GM23248 (cell line): ENCODE data around the gene HOMER2. TPM values are rescaled to one million over a fixed set of nuclear protein-coding genes. Genes with fewer than 3 reads are reported as not detected.
A peak's percentile ranks its signal among the peaks of the same experiment; 100 is the strongest.
"Not testable (repeated sequence)": the region's sequence is repeated elsewhere in the genome, so short reads cannot be mapped to it uniquely, and the experiment has no call there.

ENCODE experiments used
- DNase-seq: peaks from one replicate; pipeline ENCODE4 v3.0.0-alpha.2; 2015
- H2AFZ ChIP-seq: fragments of 200-600 bp; sonication (generic); 2 replicates; pipeline ENCODE4 v1.6.1; 2016; ENCODE audit warnings: antibody characterized with exemption
- H3F3A ChIP-seq: fragments of 200-600 bp; sonication (generic); 2 replicates; pipeline ENCODE4 v1.6.1; 2016; ENCODE audit warnings: mild to moderate bottlenecking, antibody characterized with exemption, mixed run types; ENCODE audit not compliant: insufficient read depth
- H3K27ac ChIP-seq: fragments of 200-600 bp; sonication (generic); 2 replicates; pipeline ENCODE4 v1.5.1; 2016; ENCODE audit warnings: mild to moderate bottlenecking
- H3K27me3 ChIP-seq: fragments of 200-600 bp; sonication (generic); replicated peaks from 2 replicates; pipeline ENCODE4 v1.6.1; 2016; ENCODE audit warnings: mild to moderate bottlenecking; ENCODE audit not compliant: insufficient read depth
- H3K36me3 ChIP-seq: fragments of 200-600 bp; sonication (generic); 2 replicates; pipeline ENCODE4 v1.6.1; 2016; ENCODE audit warnings: low read depth, mild to moderate bottlenecking
- H3K4me1 ChIP-seq: fragments of 200-600 bp; sonication (generic); 2 replicates; pipeline ENCODE4 v1.6.1; 2016; ENCODE audit warnings: mild to moderate bottlenecking; ENCODE audit not compliant: insufficient read depth
- H3K4me2 ChIP-seq: fragments of 200-600 bp; sonication (generic); one replicate; pipeline ENCODE4 v1.6.1; 2016; ENCODE audit warnings: mild to moderate bottlenecking; ENCODE audit not compliant: unreplicated experiment
- H3K4me3 ChIP-seq: fragments of 200-600 bp; sonication (generic); 2 replicates; pipeline ENCODE4 v1.5.1; 2016; ENCODE audit warnings: mild to moderate bottlenecking
- H3K79me2 ChIP-seq: fragments of 200-600 bp; sonication (generic); 2 replicates; pipeline ENCODE4 v1.6.1; 2016; ENCODE audit warnings: mild to moderate bottlenecking; ENCODE audit not compliant: insufficient read depth
- H3K9ac ChIP-seq: fragments of 200-600 bp; sonication (generic); 2 replicates; pipeline ENCODE4 v1.6.1; 2016; ENCODE audit warnings: mild to moderate bottlenecking
- H3K9me2 ChIP-seq: fragments of 200-600 bp; sonication (generic); 2 replicates; pipeline ENCODE4 v1.6.1; 2016; ENCODE audit warnings: mixed run types, mild to moderate bottlenecking, moderate library complexity; ENCODE audit not compliant: insufficient read depth
- H3K9me3 ChIP-seq: fragments of 200-600 bp; sonication (generic); one replicate; pipeline ENCODE4 v1.6.1; 2017; ENCODE audit warnings: low read depth
- H4K20me1 ChIP-seq: fragments of 200-600 bp; sonication (generic); 2 replicates; pipeline ENCODE4 v1.6.0; 2016; ENCODE audit not compliant: insufficient read depth
- EZH2 ChIP-seq: fragments of 200-600 bp; sonication (generic); IDR thresholded peaks from 2 replicates; pipeline ENCODE4 v1.6.1; 2018; ENCODE audit warnings: antibody characterized with exemption, mild to moderate bottlenecking; ENCODE audit not compliant: insufficient read depth, poor library complexity, severe bottlenecking
- EZH2phosphoT487 ChIP-seq: fragments of 200-600 bp; sonication (generic); IDR thresholded peaks from 2 replicates; pipeline ENCODE4 v1.6.1; 2018; ENCODE audit warnings: antibody characterized with exemption, moderate library complexity, mild to moderate bottlenecking, low read depth; ENCODE audit not compliant: insufficient read depth
- WGBS, 2 experiments: methylation state at CpG; one replicate each; pipeline ENCODE4 v1.1.6; 2015 to 2017; ENCODE audit warnings: low lambda C conversion rate in 2 of 2, low coverage in 1 of 2; ENCODE audit errors: missing lambda C conversion rate in 2 of 2; 5-methylcytosine and 5-hydroxymethylcytosine counted together
- in situ Hi-C: fragments of 300-500 bp; cut with MboI; formaldehyde crosslinking; loops from 2 replicates; pipeline ENCODE4 v1.15.0; 2020
- polyA plus RNA-seq: library from polyadenylated mRNA; unstranded; fragments of >200 nt; fragmentation: Nextera tagmentation; extraction: Ambion mirVana; gene quantifications from 2 replicates; pipeline ENCODE4 v1.2.1, GENCODE V29; 2016
- total RNA-seq: library from RNA; depleted of rRNA; stranded (reverse); fragments of >200 nt; shearing (Covaris generic); gene quantifications from 2 replicates; pipeline ENCODE4 v1.2.3, GENCODE V29; 2014

Gene HOMER2
- total and polyA plus RNA-seq, 2 experiments from 2014 or later, result 9.0 to 17.0 TPM

DNA sequence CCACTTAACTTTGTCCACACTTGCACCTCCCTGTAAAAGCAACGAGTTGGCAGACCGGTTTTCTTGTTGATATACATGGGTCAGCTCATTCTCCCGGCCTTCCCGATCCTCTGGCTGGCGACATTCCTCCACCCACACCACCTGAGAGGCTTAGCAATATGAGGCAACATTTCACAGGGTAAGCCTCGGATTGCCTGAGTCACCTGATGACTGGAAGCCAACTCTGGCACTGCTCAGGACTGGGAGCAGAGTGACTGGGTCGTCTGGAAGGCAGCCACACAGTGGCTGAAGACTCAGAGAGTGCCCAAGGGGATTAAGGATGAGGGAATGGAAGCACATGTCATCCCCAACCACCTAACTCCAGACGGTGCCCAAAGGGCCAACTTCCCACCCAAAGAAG is 9.8 kb downstream of the HOMER2 start:
- Histone ChIP-seq H3K4me3 (no peak overlapping the region), H3F3A (peaks cover 19% of the 10 kb centered on the region; the same call in 1 of the 2 replicates), H4K20me1 (no peaks in the 10 kb centered on the region), H3K79me2 (peaks cover 20% of the 10 kb centered on the region), H3K9me2 (no peaks in the 10 kb centered on the region), H3K4me1 (peaks cover 23% of the 10 kb centered on the region), H3K9ac (no peak overlapping the region), H3K36me3 (no peaks in the 10 kb centered on the region), H3K27ac (peak overlapping the region; percentile 59), H3K27me3 (no peaks in the 10 kb centered on the region), H2AFZ (no peak overlapping the region), H3K9me3 (no peaks in the 10 kb centered on the region), H3K4me2 (peak overlapping the region; percentile 30)
- TF ChIP-seq EZH2 (no peak), EZH2phosphoT487 (no peak)
- peak; percentile 95 for DNase-seq
- 22 to 26% methylated on average over 8 of the region's 8 CpGs for WGBS, 2 experiments
- in situ Hi-C loops, result no loop called here

DNA sequence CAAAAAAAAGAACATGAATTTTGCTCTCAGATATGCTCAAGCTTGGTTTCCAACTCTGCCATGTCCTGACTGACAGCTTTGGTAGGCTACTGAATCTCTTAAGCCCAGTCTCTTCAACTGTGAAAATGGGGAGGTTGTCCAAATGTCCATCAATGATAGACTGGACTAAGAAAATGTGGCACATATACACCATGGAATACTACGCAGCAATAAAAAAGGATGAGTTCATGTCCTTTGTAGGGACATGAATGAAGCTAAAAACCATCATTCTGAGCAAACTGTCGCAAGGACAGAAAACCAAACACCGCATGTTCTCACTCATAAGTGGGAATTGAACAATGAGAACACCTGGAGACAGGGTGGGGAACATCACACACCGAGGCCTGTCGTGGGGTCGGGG is 12.8 kb downstream of the HOMER2 start:
- H3K36me3 ChIP-seq, in situ Hi-C loops: not testable (repeated sequence)

DNA sequence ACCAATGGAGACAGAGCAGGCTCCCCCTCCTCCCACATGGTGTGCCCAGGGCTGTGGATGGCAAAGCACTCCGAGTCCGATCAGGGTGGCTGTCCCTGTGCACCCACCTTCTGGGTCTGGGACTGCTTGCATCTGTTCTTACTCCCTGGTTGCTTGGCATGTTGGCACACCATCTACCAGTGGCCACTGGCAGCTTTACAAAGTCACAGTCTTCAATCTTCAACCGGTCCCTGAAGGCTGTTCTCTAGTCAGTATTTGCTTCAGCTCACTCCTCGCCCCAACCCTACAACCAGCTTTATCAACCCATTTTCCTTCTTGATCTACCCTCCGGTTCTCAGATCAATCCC is 14.8 kb downstream of the HOMER2 start:
- Histone ChIP-seq H2AFZ (no peak overlapping the region), H3K4me3 (no peak overlapping the region), H3F3A (0 out of 2 replicates have a peak, but pooled peaks cover 5% of the 10 kb centered on the region), H3K9me3 (no peaks in the 10 kb centered on the region), H3K9ac (peak overlapping the region; percentile 48), H3K9me2 (no peaks in the 10 kb centered on the region), H3K27me3 (no peaks in the 10 kb centered on the region), H3K36me3 (no peaks in the 10 kb centered on the region), H4K20me1 (no peaks in the 10 kb centered on the region), H3K4me2 (no peak overlapping the region), H3K4me1 (peaks cover 18% of the 10 kb centered on the region), H3K79me2 (peaks cover 5% of the 10 kb centered on the region; the same call in 1 of the 2 replicates), H3K27ac (peak overlapping the region; percentile 60)
- TF ChIP-seq EZH2 (no peak), EZH2phosphoT487 (no peak)
- in situ Hi-C loops, result no loop called here
- WGBS, 2 experiments, result 94 to 98% methylated on average over 5 of the region's 5 CpGs
- no peak for DNase-seq

More for the DNA sequence above, 12.8 kb downstream of the HOMER2 start:
- H3K4me3 ChIP-seq, H3K9me2 ChIP-seq, H3K79me2 ChIP-seq, H3K9ac ChIP-seq, H3K27ac ChIP-seq, H2AFZ ChIP-seq, DNase-seq, H3K27me3 ChIP-seq, H3K4me2 ChIP-seq, H4K20me1 ChIP-seq, H3K9me3 ChIP-seq: not testable (repeated sequence)
- Histone ChIP-seq H3K4me1 (peaks cover 29% of the 10 kb centered on the region), H3F3A (peaks cover 18% of the 10 kb centered on the region; the same call in 1 of the 2 replicates)
- 88 to 93% methylated on average over 5 to 6 of the region's 6 CpGs for WGBS, 2 experiments

DNA sequence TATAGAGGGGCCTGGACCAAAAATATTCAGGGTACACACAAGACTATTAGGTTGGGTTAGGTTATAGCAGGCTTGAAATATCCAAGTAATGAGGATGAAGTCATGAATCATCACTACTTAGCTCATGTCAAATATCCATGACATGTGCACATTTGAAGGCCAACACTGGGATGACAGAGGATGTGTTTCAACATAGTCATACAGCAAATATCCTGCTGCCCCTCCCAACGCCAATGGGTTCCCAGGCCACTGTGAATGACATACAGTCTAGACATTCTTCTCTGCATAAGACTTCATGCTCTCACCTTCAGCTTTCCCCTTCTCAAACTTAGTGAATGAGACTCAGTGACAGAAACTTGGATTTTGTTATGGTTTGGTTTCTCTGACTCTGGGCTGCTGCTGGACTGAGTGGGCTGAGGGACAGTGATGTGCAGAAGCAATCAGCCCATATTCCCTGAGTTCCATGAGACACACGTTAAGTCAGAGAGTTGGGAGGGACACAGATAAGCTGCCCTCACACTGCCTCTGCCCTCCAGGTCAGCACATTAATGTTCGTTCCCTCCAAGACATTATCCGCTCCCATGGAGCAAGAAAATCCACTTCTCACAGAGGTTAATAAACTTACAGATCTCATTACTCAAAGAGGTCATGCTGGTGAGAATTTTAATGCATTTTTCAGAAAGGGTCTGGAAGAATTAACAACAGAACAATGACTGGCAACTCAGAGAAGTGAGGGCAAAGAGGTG is 15.4 kb downstream of the HOMER2 start:
- peak overlapping the region; percentile 48 for H3K9ac ChIP-seq
- H2AFZ ChIP-seq, result no peak overlapping the region
- in situ Hi-C loops, result no loop called here
- no peak overlapping the region for H3K4me3 ChIP-seq
- peaks cover 12% of the 10 kb centered on the region for H3K4me1 ChIP-seq
- 0 out of 2 replicates have a peak, but pooled peaks cover 5% of the 10 kb centered on the region for H3F3A ChIP-seq
- no peak for TF ChIP-seq EZH2
- TF ChIP-seq EZH2phosphoT487, result no peak
- peak overlapping the region; percentile 60 for H3K27ac ChIP-seq
- H3K27me3 ChIP-seq, result no peaks in the 10 kb centered on the region
- no peaks in the 10 kb centered on the region for H3K9me2 ChIP-seq
- no peaks in the 10 kb centered on the region for H3K36me3 ChIP-seq
- H3K79me2 ChIP-seq, result peaks cover 5% of the 10 kb centered on the region; the same call in 1 of the 2 replicates
- peak; percentile 89 for DNase-seq
- no peaks in the 10 kb centered on the region for H3K9me3 ChIP-seq
- H3K4me2 ChIP-seq, result peak overlapping the region; percentile 11
- H4K20me1 ChIP-seq, result no peaks in the 10 kb centered on the region
- WGBS, 2 experiments, result 46 to 53% methylated on average over 4 of the region's 4 CpGs
